HT-29 (cell line): Measurements from ENCODE around the gene PXN. TPM values are rescaled to one million over a fixed set of nuclear protein-coding genes. Genes with fewer than 3 reads are reported as not detected.
A peak's percentile ranks its signal among the peaks of the same experiment; 100 is the strongest.

Experiments used
- DNase-seq: peaks from one replicate; pipeline ENCODE4 v3.0.0-alpha.2; 2015; ENCODE audit warnings: low spot score
- small RNA-seq: library from RNA; depleted of rRNA; stranded (forward); fragments of <200 nt; gene quantifications from one replicate; pipeline ENCODE3, GENCODE V24; 2014
- total RNA-seq: library from RNA; depleted of rRNA; stranded (reverse); fragments of >200 nt; shearing (Covaris generic); gene quantifications from 2 replicates; pipeline ENCODE4 v1.2.3, GENCODE V29; 2014; rRNA removed

The PXN gene
- total RNA-seq, 1 experiment from 2014 or later, result 63.0 TPM

- no peak for DNase-seq
Measured at GRCh38 chr12:120180975-120181374, 84.6 kb downstream of the PXN start.

- no peak for DNase-seq
Measured at GRCh38 chr12:120175537-120175936, 90.0 kb downstream of the PXN start.

GRCh38 chr12:120175062-120175461 lies 90.5 kb downstream of the PXN start:
- DNase-seq, result no peak

GRCh38 chr12:120172053-120172452 lies 93.5 kb downstream of the PXN start:
- DNase-seq, result no peak

- no peak for DNase-seq
Measured at GRCh38 chr12:120170631-120171030, 94.9 kb downstream of the PXN start.

- no peak for DNase-seq
Measured at GRCh38 chr12:120169946-120170345, 95.6 kb downstream of the PXN start.

GRCh38 chr12:120168337-120168736 lies 97.2 kb downstream of the PXN start:
- DNase-seq, result no peak

- no peak for DNase-seq
Measured at GRCh38 chr12:120167529-120168095, 97.9 kb downstream of the PXN start.

- DNase-seq, result no peak
Measured at GRCh38 chr12:120164293-120164692, 101.2 kb downstream of the PXN start.

GRCh38 chr12:120162763-120163162 lies 102.8 kb downstream of the PXN start:
- DNase-seq, result no peak

- no peak for DNase-seq
Measured at GRCh38 chr12:120161852-120162251, 103.7 kb downstream of the PXN start.

Small RNA genes lying within 50 kb of the gene (small RNA-seq; reads per million reads assigned to genes)
- 522 reads per million, percentile 99 among the genes with 10 or more reads in this experiment for gene RNU4-1
- gene RNU4-2, result 680 reads per million, percentile 99 among the genes with 10 or more reads in this experiment
- not detected for gene RNU6-1088P

Other genes starting within 250 kb of the PXN start
- gene RAB35, start 149.0 kb downstream of the PXN start, total RNA-seq, result 46.1 and 53.4 TPM in 2 replicates
- 217 and 227 TPM in 2 replicates for gene GCN1, start 71.0 kb downstream of the PXN start, total RNA-seq
- gene RPLP0, start 64.6 kb downstream of the PXN start, total RNA-seq, result 5,263 and 5,354 TPM in 2 replicates
- gene RNU4-2, start 26.2 kb upstream of the PXN start, total RNA-seq, result under 0.01 TPM in 1 of 2 replicates, not detected in the other
- gene RNU4-1, start 27.5 kb upstream of the PXN start, total RNA-seq, result under 0.01 TPM in 1 of 2 replicates, not detected in the other
- gene SIRT4, start 36.6 kb upstream of the PXN start, total RNA-seq, result 0.05 TPM in 1 of 2 replicates, not detected in the other
- not detected in 2 replicates for gene PLA2G1B, start 62.0 kb upstream of the PXN start, total RNA-seq
- not detected in 2 replicates for gene MSI1, start 103.4 kb upstream of the PXN start, total RNA-seq
- 1,079 and 1,221 TPM in 2 replicates for gene COX6A1, start 172.4 kb upstream of the PXN start, total RNA-seq
- 16.0 and 24.4 TPM in 2 replicates for gene TRIAP1, start 180.7 kb upstream of the PXN start, total RNA-seq
- gene GATC, start 180.7 kb upstream of the PXN start, total RNA-seq, result 25.7 and 38.0 TPM in 2 replicates
- gene SRSF9, start 204.0 kb upstream of the PXN start, total RNA-seq, result 302 and 319 TPM in 2 replicates
- 268 and 293 TPM in 2 replicates for gene DYNLL1, start 230.4 kb upstream of the PXN start, total RNA-seq